Coronary artery (tissue), 2 donors: Measurements from ENCODE around the gene JMJD7.

ENCODE experiments used
- DNase-seq: peaks from one replicate; pipeline ENCODE4 v3.0.0-alpha.2; 2017; ENCODE audit warnings: low spot score
- H3K27ac ChIP-seq, 2 donors: fragments of 200-600 bp; sonication (generic); one replicate each; pipeline ENCODE4 v1.5.1; 2016 to 2019
- H3K4me3 ChIP-seq: fragments of 200-600 bp; sonication (generic); 2 replicates; pipeline ENCODE4 v1.5.1; 2016; ENCODE audit warnings: mild to moderate bottlenecking, moderate library complexity
- CTCF ChIP-seq: fragments of 200-600 bp; sonication (generic); IDR thresholded peaks from one replicate; pipeline ENCODE4 v1.5.1; 2019; ENCODE audit warnings: antibody characterized with exemption

JMJD7 gene

GRCh38 chr15:41861736-41862356, 34.0 kb downstream of the JMJD7 start:
- Histone ChIP-seq H3K4me3 (no peak overlapping the region), H3K27ac (no peak overlapping the region)
- no peak for TF ChIP-seq CTCF
- no peak for DNase-seq

GRCh38 chr15:41862515-41863116, 34.7 kb downstream of the JMJD7 start:
- TF ChIP-seq CTCF, result no peak
- no peak overlapping the region for H3K4me3 ChIP-seq
- no peak for DNase-seq
- H3K27ac ChIP-seq, result no peak overlapping the region

DNA sequence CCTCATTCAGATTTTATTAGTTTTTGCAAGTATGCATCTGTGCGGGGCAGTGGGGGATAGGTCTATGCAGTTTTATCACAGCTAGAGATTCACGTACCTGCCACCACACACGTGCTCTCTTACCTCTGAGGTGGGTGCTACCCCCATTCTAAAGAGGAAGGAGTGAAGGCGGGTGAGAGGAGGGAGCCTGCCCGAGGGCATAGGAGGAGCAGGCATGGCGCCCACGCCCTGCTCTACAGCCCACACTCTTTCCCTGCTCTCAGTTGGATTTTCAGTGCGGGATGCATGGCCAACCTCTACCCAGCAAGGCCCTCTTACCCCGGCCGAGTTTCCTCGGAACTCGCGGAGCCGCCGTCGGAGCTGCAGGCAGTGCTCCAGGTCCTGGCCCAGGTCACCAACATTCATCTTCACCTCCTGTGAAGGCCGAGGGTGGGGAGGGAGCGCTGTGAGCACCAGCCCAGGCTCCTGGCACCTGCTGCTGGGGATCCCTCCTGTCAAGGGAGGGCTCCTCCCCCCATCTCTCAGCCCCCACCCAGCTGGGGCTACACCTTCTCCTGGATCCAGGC, 37.7 kb downstream of the JMJD7 start:
- no peak overlapping the region for H3K27ac ChIP-seq
- H3K4me3 ChIP-seq, result no peak overlapping the region
- DNase-seq, result no peak
- no peak for TF ChIP-seq CTCF

GRCh38 chr15:41866263-41866703, 38.4 kb downstream of the JMJD7 start:
- no peak for TF ChIP-seq CTCF

DNA sequence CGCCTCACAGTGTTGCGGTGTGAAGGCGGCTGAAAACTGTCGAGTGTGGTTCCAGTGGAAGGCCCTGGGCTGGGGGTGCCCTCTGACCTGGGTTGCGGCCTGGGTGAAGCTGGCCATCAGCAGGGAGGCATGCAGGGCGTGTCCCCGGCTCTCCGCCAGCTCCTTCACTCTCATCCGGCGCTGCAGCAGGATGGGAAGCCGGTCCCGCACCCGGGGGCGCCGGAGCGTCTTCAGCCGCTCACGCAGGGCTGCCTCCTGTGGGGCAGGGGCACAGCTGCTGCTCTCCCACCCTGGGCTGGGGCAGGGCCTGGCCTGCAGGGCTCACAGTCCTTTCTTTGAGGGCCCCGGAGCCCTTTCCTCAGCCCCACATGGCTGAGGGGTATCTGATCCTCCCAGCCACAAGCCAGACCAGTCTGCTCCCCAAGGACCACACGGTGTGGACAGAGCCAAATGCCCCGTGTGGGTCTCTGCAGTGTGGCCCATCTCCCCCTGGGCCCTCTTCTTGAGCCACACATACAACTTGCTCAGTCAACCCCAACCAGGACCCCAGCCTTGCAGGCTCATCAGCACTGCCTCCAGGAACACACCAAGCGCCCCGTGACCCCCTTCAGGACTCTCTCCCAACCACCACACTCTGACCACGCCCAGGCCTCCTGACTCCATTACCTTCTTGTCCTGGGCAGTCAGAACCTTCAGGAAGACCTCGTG, 39.1 kb downstream of the JMJD7 start:
- no peak for DNase-seq
- no peak overlapping the region for H3K4me3 ChIP-seq
- no peak overlapping the region for H3K27ac ChIP-seq
- no peak for TF ChIP-seq CTCF

More at GRCh38 chr15:41866263-41866703, 38.4 kb downstream of the JMJD7 start:
- Histone ChIP-seq H3K27ac (no peak overlapping the region), H3K4me3 (no peak overlapping the region)
- DNase-seq, result no peak

DNA sequence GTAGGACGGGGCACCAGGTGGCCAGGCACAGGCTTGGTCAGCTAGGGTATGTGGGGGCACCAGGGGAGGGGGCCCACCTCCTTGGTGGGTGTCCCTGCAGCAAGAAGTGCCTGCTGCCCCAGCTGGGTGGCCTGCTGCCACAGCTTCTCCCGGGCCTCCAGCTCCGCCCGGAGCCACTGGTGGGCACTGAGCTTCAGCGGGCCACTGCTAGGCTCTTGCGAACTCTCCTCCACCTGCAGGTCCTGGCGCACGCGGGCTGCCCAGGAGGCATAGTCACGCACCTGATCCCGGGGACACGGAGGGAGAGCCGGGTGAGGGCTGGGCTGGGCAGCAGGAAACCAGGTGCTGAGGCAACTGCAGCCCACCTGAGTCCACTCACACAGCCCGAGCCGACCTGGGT, 40.4 kb downstream of the JMJD7 start:
- no peak overlapping the region for H3K27ac ChIP-seq
- no peak for TF ChIP-seq CTCF
- no peak for DNase-seq
- no peak overlapping the region for H3K4me3 ChIP-seq
